SK-N-SH (cell line): Measurements from ENCODE around the gene ANKRD12.

Experiments used
- CHD2 ChIP-seq: fragments of 150-350 bp; IDR thresholded peaks from 2 replicates; pipeline ENCODE4 v1.6.1; 2018; ENCODE audit warnings: low read length; ENCODE audit not compliant: partially characterized antibody
- CTCF ChIP-seq: fragments of 200-600 bp; sonication (generic); IDR thresholded peaks from 2 replicates; pipeline ENCODE4 v1.6.1; 2017; ENCODE audit warnings: antibody characterized with exemption, mild to moderate bottlenecking, moderate library complexity
- MAX ChIP-seq: IDR thresholded peaks from 2 replicates; pipeline ENCODE4 v1.4.0; 2012; ENCODE audit warnings: low read depth
- SIN3A ChIP-seq: IDR thresholded peaks from 2 replicates; pipeline ENCODE4 v1.6.1; 2012; ENCODE audit warnings: low read depth, mild to moderate bottlenecking, low read length, moderate library complexity, borderline replicate concordance

GRCh38 chr18:9319333-9319732 lies 182.8 kb downstream of the ANKRD12 start:
- TF ChIP-seq CHD2 (no peak), MAX (no peak), CTCF (no peak), SIN3A (no peak)
